ENCODE results near the gene KIAA0930.

Gene KIAA0930

DNA sequence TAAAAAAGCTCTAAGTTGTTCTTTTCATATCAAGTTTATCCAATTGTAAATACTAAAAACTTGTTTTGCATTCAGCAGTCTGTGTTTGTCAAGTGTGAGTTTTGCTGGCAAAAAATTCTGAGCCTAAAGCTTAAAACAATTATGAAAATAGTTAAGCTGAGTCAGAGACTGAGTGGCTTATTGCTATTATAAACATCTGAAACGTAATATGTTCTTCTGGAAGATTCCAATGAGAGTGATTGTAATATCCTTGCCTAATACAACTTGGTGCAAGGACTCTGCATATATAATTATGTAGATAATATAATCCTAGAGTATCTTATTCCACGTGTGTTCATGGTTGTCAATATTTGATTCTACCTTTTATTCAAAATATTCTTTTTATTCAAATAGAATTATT, 91.0 kb downstream of the KIAA0930 start:
- TF ChIP-seq, protein P1, sequence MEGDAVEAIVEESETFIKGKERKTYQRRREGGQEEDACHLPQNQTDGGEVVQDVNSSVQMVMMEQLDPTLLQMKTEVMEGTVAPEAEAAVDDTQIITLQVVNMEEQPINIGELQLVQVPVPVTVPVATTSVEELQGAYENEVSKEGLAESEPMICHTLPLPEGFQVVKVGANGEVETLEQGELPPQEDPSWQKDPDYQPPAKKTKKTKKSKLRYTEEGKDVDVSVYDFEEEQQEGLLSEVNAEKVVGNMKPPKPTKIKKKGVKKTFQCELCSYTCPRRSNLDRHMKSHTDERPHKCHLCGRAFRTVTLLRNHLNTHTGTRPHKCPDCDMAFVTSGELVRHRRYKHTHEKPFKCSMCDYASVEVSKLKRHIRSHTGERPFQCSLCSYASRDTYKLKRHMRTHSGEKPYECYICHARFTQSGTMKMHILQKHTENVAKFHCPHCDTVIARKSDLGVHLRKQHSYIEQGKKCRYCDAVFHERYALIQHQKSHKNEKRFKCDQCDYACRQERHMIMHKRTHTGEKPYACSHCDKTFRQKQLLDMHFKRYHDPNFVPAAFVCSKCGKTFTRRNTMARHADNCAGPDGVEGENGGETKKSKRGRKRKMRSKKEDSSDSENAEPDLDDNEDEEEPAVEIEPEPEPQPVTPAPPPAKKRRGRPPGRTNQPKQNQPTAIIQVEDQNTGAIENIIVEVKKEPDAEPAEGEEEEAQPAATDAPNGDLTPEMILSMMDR (conservative IDR thresholded peaks at IDR 0.05; ENCODE audit: low read length) = no peak

DNA sequence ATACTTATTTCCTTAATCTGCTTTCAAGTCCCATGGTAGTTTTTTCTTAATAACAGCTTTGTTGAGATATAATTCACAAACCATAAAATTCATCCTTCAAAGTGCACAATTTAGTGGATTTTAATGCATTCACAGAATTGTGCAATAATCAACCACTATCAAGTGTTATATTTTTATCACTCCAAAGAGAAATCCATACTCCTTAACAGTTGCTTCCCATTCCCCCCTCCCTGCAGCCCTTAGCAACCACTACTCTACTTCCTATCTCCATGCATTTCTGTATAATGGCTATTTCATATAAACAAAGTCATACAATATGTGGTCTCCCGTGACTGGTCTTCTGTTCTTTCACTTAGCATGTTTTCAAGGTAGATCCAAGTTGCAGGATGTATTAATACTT, 95.8 kb downstream of the KIAA0930 start:
- H3K4me3 ChIP-seq (ENCODE audit: low read length) = no peak overlapping the region
- TF ChIP-seq, protein P1 (conservative IDR thresholded peaks at IDR 0.05; ENCODE audit: low read length) = no peak
- no peak for DNase-seq (ENCODE audit: low read depth)

More for the DNA sequence above, 91.0 kb downstream of the KIAA0930 start:
- DNase-seq (ENCODE audit: low read depth) = peak; percentile 65
- H3K4me3 ChIP-seq (ENCODE audit: low read length) = no peak overlapping the region

DNA sequence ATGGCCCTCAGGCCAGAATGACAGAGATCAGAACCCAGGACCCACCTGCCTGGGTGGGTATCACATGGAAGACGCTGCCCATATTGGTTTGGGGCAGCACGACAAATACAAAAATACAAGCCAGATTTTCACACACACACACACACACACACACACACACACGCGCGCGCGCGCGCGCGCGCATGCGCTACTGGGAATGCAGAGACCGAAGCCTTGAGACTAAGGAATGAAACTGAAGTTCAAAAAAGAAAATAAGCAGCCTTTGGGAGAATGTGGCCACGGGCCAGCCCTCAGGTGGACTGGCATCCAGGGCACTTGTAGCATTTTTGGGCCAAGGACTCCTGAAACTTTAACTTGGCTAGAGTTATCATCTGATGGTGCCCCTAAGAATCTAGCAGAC, 98.3 kb downstream of the KIAA0930 start:
- no peak for DNase-seq (ENCODE audit: low read depth)
- no peak overlapping the region for H3K4me3 ChIP-seq (ENCODE audit: low read length)
- TF ChIP-seq, protein P1 (conservative IDR thresholded peaks at IDR 0.05; ENCODE audit: low read length) = no peak

All from AG10803 (cell line).